ENCODE data around the gene FAXC. TPM values are rescaled to one million over a fixed set of nuclear protein-coding genes. Genes with fewer than 3 reads are reported as not detected.
A peak's percentile ranks its signal among the peaks of the same experiment; 100 is the strongest.

FAXC gene
- total RNA-seq (under 1 TPM in 6 of 7 donors, not detected in 1; 0.05 to 0.85 (median 0.28) TPM), polyA plus RNA-seq (1 to 10 TPM in 1 of 3 donors, under 1 TPM in 2; 0.13 to 1.0 (median 0.20) TPM)
- long read RNA-seq, donor 1: 0 reads
- long read RNA-seq, donor 2: 0 reads

DNA sequence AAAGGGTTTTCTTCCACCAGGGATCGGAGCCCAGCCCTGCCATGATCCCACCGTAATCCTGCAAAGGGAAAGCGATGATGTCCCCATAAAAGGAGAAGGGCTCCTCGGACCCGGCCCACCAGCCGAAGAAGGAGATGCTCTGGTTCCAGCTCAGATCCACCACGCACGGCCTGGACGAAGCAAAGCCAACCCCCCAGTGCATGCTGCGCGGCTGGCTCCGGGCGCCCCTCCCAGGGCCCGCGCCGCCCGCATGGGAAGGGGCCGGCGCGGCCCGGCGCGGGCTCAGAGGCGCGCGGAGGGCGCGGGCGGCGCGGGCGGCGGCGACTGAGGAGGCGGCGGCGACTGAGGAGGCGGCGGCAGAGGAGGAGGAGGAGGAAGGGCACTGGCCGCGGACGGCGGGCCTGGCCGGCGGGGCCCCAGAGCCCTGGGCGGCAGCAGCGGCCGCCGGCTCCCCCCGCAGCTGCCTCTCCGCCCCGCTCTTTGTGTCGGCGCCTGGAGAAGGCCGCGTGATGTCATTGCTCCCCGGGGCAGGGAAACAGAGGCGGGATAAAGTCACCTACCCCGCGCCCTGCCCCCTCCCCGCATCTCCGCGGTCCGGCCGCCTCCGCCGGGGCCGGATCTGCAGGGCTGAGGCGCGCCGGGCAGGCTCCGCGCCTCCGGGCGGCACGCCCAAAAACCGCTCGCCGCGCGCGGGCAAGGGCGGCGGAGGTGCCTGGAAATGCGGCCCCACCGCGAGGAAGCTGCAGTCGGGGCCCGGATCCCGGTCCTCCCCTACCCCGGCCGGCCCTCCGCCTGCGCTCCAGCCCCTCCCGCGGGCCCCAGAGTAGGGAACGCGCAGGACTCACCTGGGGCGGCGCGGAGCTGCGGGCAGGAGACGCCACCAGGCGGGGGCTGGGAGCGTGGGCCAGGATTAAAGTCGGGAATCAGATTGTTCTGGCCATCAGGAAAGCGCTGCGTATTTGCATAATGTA is at the start of gene FAXC:
FAXC (minus strand) TSS at position 504 of the 971 bp plus-strand sequence; CDS start at position 202, 302 bp downstream.
- intact Hi-C loops (cut with DNase I; ENCODE audit: low total_unique reads): no loop called here
- peak within 1 kb of the TSS; percentile 30 to 74 (median 56) for H3K4me3 ChIP-seq
- H3K27me3 ChIP-seq (replicated peaks in 1 of 7): peaks cover 0 to 84% (median 35%) of the 10 kb centered on the region in 7 donors
- no peak for DNase-seq
- no peaks in the 10 kb centered on the region for H3K9me3 ChIP-seq
- no peaks in the 10 kb centered on the region for H3K36me3 ChIP-seq
- TF ChIP-seq POLR2AphosphoS5 (IDR thresholded peaks at IDR 0.05) (peak in 1 of 3 donors; percentile 5), POLR2A (IDR thresholded peaks at IDR 0.05) (no peak)
- TF ChIP-seq, protein P1, sequence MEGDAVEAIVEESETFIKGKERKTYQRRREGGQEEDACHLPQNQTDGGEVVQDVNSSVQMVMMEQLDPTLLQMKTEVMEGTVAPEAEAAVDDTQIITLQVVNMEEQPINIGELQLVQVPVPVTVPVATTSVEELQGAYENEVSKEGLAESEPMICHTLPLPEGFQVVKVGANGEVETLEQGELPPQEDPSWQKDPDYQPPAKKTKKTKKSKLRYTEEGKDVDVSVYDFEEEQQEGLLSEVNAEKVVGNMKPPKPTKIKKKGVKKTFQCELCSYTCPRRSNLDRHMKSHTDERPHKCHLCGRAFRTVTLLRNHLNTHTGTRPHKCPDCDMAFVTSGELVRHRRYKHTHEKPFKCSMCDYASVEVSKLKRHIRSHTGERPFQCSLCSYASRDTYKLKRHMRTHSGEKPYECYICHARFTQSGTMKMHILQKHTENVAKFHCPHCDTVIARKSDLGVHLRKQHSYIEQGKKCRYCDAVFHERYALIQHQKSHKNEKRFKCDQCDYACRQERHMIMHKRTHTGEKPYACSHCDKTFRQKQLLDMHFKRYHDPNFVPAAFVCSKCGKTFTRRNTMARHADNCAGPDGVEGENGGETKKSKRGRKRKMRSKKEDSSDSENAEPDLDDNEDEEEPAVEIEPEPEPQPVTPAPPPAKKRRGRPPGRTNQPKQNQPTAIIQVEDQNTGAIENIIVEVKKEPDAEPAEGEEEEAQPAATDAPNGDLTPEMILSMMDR (IDR thresholded peaks at IDR 0.05 in 8 of 11, conservative IDR thresholded peaks at IDR 0.05 in 3 of 11): no peak
- WGBS, 5 donors: 1 to 2% (median 1%) methylated on average over 25 to 108 of the region's 108 CpGs
- H3K27ac ChIP-seq: no peak within 1 kb of the TSS
- H3K4me1 ChIP-seq: peaks cover 0 to 18% (median 9%) of the 10 kb centered on the region in 6 donors

DNA sequence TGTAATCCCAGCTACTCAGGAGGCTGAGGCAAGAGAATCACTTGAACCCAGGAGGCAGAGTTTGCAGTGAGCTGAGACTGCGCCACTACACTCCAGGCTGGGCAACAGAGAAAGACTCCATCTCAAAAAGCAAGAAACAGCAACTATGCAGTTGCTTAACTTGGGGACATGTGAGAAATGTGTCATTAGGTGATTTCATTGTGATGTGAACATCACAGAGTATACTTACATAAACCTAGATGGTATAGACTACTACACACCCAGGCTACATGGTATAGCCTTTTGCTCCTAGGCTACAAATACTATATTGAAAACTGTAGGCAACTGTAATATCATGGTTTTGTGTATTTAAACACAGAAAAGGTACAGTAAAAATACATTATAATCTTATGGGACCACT is 47.8 kb upstream of the FAXC start:
- intact Hi-C loops (cut with DNase I; ENCODE audit: low total_unique reads): no loop called here
- H3K9me3 ChIP-seq: no peaks in the 10 kb centered on the region
- 0 to 92% (median 61%) methylated on average over 1 of the region's 1 CpG for WGBS, 5 donors
- H3K27me3 ChIP-seq (replicated peaks in 1 of 7): no peaks in the 10 kb centered on the region
- H3K36me3 ChIP-seq: peaks cover 0 to 59% (median 37%) of the 10 kb centered on the region in 6 donors
- H3K4me1 ChIP-seq: peaks cover 0 to 23% (median 15%) of the 10 kb centered on the region in 6 donors
- DNase-seq: no peak
- no peak overlapping the region for H3K4me3 ChIP-seq
- H3K27ac ChIP-seq: no peak overlapping the region
- TF ChIP-seq POLR2AphosphoS5 (IDR thresholded peaks at IDR 0.05) (no peak), POLR2A (IDR thresholded peaks at IDR 0.05) (no peak)
- TF ChIP-seq, protein P1 (IDR thresholded peaks at IDR 0.05 in 8 of 11, conservative IDR thresholded peaks at IDR 0.05 in 3 of 11): no peak

DNA sequence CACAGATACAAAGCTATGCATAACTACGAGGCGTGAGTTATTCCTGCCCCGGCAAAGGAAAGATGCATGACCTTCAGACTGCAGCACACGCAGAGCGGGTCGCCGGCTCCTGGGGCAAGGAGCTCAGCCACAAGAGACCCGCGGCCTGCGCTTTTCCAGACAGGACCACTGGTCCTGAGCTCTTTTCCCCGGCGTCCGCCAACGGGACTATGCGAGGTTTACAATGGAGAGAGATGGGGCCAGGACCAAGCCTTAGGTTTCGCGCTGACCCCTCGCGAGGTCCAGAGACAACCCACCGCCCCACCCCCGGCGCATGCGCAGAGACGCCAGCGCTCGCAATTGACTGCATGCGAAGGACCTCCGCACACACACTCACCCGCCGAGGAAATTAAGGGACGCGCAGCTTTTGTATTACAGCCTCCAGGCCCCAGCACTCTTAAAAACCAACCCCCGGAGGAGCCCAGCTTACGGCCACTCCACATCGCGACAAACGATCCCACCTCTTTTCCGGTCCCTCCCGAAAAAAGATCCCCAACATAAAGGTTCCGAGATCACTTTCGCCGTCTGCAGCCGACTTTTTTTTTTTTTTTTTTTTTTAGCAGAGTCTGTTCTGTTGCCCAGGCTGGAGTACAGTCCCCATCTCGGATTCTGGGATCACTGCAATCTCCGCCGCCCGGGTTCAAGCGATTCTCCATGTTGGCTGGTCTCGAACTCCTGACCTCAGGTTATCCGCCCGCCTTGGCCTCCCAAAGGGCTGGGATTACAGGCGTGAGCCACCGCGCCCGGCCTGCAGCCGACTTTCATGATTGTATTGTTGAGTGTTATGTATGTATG is 44.4 kb upstream of the FAXC start, which contains the start of gene COQ3:
COQ3 (minus strand) TSS at position 498 of the 834 bp plus-strand sequence; CDS start at position 482, 16 bp downstream.
- H3K27me3 ChIP-seq (replicated peaks in 1 of 7): no peaks in the 10 kb centered on the region
- peak within 1 kb of the TSS; percentile 73 to 90 (median 85) for H3K4me3 ChIP-seq
- intact Hi-C loops (cut with DNase I; ENCODE audit: low total_unique reads): no loop called here
- DNase-seq: peak; percentile 89
- H3K27ac ChIP-seq: peak within 1 kb of the TSS; percentile 70 to 88 (median 82)
- WGBS, 5 donors: 12 to 17% (median 13%) methylated on average over 47 to 56 of the region's 56 CpGs
- H3K9me3 ChIP-seq: no peaks in the 10 kb centered on the region
- H3K36me3 ChIP-seq: peaks cover 0 to 25% (median 4%) of the 10 kb centered on the region in 6 donors
- TF ChIP-seq POLR2A (IDR thresholded peaks at IDR 0.05): no peak
- TF ChIP-seq, protein P1 (IDR thresholded peaks at IDR 0.05 in 8 of 11, conservative IDR thresholded peaks at IDR 0.05 in 3 of 11): no peak
- TF ChIP-seq POLR2AphosphoS5 (IDR thresholded peaks at IDR 0.05): peak in 2 of 3 donors; percentile 57 to 74
- H3K4me1 ChIP-seq: peaks cover 0 to 26% (median 15%) of the 10 kb centered on the region in 6 donors
